H1 (cell line): ENCODE measurements around the gene DUSP2. TPM values are rescaled to one million over a fixed set of nuclear protein-coding genes. Genes with fewer than 3 reads are reported as not detected.

ENCODE experiments used
- BRCA1 ChIP-seq: IDR thresholded peaks from 2 replicates; pipeline ENCODE4 v1.6.1; 2012; ENCODE audit warnings: low read depth, low read length, improper control_type of control experiment
- CTBP2 ChIP-seq: IDR thresholded peaks from 2 replicates; pipeline ENCODE4 v1.7.0; 2011; ENCODE audit warnings: borderline replicate concordance, mild to moderate bottlenecking, moderate library complexity, mixed read lengths, low read length; ENCODE audit not compliant: insufficient read depth, insufficient read length
- CTCF ChIP-seq, 3 experiments: IDR thresholded peaks; 1 replicate in 2 of 3; 2 replicates in 1 of 3; pipeline versions ENCODE4 v1.5.1 to v1.6.1; 2011; ENCODE audit warnings: low read length in 3 of 3, mild to moderate bottlenecking in 3 of 3, inconsistent platforms in 2 of 3, low read depth in 1 of 3, moderate library complexity in 1 of 3; ENCODE audit not compliant: insufficient read depth in 1 of 3; ENCODE audit errors: control extremely low read depth in 1 of 3
- GABPA ChIP-seq: IDR thresholded peaks from 2 replicates; pipeline ENCODE4 v1.6.1; 2011; ENCODE audit warnings: mild to moderate bottlenecking, low read length, moderate library complexity, borderline replicate concordance; ENCODE audit not compliant: insufficient read depth
- JUN ChIP-seq: IDR thresholded peaks from 2 replicates; pipeline ENCODE4 v1.6.1; 2011; ENCODE audit warnings: low read depth, mild to moderate bottlenecking, improper control_type of control experiment, low read length
- KDM5A ChIP-seq: fragments of 200-600 bp; IDR thresholded peaks from 2 replicates; pipeline ENCODE4 v1.7.1; 2012; ENCODE audit warnings: mild to moderate bottlenecking, low read length, inconsistent platforms, mixed read lengths
- SIN3A ChIP-seq, 2 experiments: IDR thresholded peaks in 1 of 2; conservative IDR thresholded peaks in 1 of 2; 2 replicates each; pipeline ENCODE4 v1.6.1; 2011 to 2012; ENCODE audit warnings: low read length in 2 of 2, improper control_type of control experiment in 1 of 2, low read depth in 1 of 2, mild to moderate bottlenecking in 1 of 2
- ZNF274 ChIP-seq: IDR thresholded peaks from 2 replicates; pipeline ENCODE4 v1.7.0; 2012; ENCODE audit warnings: low read length, borderline replicate concordance; ENCODE audit errors: extremely low read depth
- polyA plus RNA-seq, 7 experiments: library from polyadenylated mRNA; depleted of rRNA in 3 of 7; stranded (reverse) in 5 of 7; unstranded in 2 of 7; fragments of >200 nt in 5 of 7; fragments of 200-250 nt in 2 of 7; gene quantifications; 1 replicate in 5 of 7; 2 replicates in 1 of 7; 4 replicates in 1 of 7; pipeline versions ENCODE4 v1.2.1 to v1.2.3, GENCODE V29; 2011 to 2013; ENCODE audit warnings: missing spikeins in 2 of 7, mixed read lengths in 2 of 7
- total RNA-seq: library from RNA; stranded (reverse); fragmentation: NEBNext Ultra II Directional; extraction: Animal tissue kit (Norgen Biotek cat#: 25700); gene quantifications from 2 replicates; pipeline ENCODE4 v1.2.1, GENCODE V29; 2021

Gene DUSP2
- total and polyA plus RNA-seq, 2 of the 8 experiments (the other 6 are each of a cell fraction or from before 2014, with no cell fraction given), result 10.1 to 10.4 TPM

GRCh38 chr2:96098900-96099590, 46.2 kb downstream of the DUSP2 start (continued):
- TF ChIP-seq SIN3A (conservative IDR thresholded peaks at IDR 0.05 in 1 of 2, IDR thresholded peaks at IDR 0.05 in 1 of 2; ENCODE audit: low read depth in 1 of 2, low read length in 2 of 2), result no peak
- TF ChIP-seq KDM5A, result no peak
- TF ChIP-seq BRCA1, result no peak
- no peak for TF ChIP-seq JUN
- no peak for TF ChIP-seq CTCF (IDR thresholded peaks at IDR 0.05; ENCODE audit: control extremely low read depth in 1 of 3, insufficient read depth in 1 of 3, low read depth in 1 of 3, low read length in 3 of 3)
- TF ChIP-seq ZNF274, result no peak
- no peak for TF ChIP-seq GABPA
- TF ChIP-seq CTBP2, result no peak
- TF ChIP-seq, all 59 proteins: peak for 0
